Measurements from ENCODE around the gene FBN2. TPM values are rescaled to one million over a fixed set of nuclear protein-coding genes. Genes with fewer than 3 reads are reported as not detected.

The FBN2 gene
- total and polyA plus RNA-seq, 2 experiments from 2014 or later: 725 to 2,094 TPM

DNA sequence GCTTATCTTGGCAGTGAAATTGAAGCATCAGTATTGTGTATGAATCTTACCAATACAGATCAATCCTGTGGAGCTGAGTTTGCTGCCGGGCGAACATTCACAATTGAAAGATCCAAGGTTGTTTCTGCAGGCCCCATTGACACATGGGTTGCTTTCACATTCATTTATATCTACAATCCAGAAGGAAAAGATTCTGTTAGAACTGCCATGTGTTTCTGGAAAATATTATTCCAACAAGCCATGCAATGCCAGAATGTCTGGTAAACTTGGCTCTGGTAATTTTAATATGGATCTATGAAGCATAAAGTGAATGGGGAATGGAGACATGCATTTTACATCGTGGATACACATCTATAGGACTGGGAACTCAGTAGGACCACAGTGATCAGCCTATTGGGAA, 180.8 kb downstream of the FBN2 start:
- no peaks in the 10 kb centered on the region for H3K27me3 ChIP-seq
- peak overlapping the region; percentile 85 for H3K27ac ChIP-seq
- peaks cover 26% of the 10 kb centered on the region for H3K4me1 ChIP-seq (ENCODE audit: low read depth)
- H3K4me3 ChIP-seq: no peak overlapping the region
- no peaks in the 10 kb centered on the region for H3K9me3 ChIP-seq (ENCODE audit: low read depth)
- no peak for TF ChIP-seq CTCF (IDR thresholded peaks at IDR 0.05; ENCODE audit: low read depth, low read length)
- H3K36me3 ChIP-seq: peaks cover 99% of the 10 kb centered on the region
- DNase-seq (ENCODE audit: low read depth in 1 of 2, low spot score in 1 of 2): no peak

GRCh38 chr5:128355961-128356360, 182.1 kb downstream of the FBN2 start:
- DNase-seq (ENCODE audit: low read depth in 1 of 2, low spot score in 1 of 2): no peak
- H3K36me3 ChIP-seq: peaks cover 99% of the 10 kb centered on the region
- peaks cover 13% of the 10 kb centered on the region for H3K4me1 ChIP-seq (ENCODE audit: low read depth)
- H3K4me3 ChIP-seq: no peak overlapping the region
- no peak for TF ChIP-seq CTCF (IDR thresholded peaks at IDR 0.05; ENCODE audit: low read depth, low read length)
- H3K9me3 ChIP-seq (ENCODE audit: low read depth): no peaks in the 10 kb centered on the region
- no peaks in the 10 kb centered on the region for H3K27me3 ChIP-seq
- H3K27ac ChIP-seq: peak overlapping the region; percentile 85

GRCh38 chr5:128353441-128354107, 184.5 kb downstream of the FBN2 start:
- no peaks in the 10 kb centered on the region for H3K27me3 ChIP-seq
- H3K4me1 ChIP-seq (ENCODE audit: low read depth): peaks cover 7% of the 10 kb centered on the region
- peak overlapping the region; percentile 85 for H3K27ac ChIP-seq
- no peak overlapping the region for H3K4me3 ChIP-seq
- H3K36me3 ChIP-seq: peaks cover 100% of the 10 kb centered on the region
- no peak for DNase-seq (ENCODE audit: low read depth in 1 of 2, low spot score in 1 of 2)
- H3K9me3 ChIP-seq (ENCODE audit: low read depth): no peaks in the 10 kb centered on the region
- TF ChIP-seq CTCF (IDR thresholded peaks at IDR 0.05; ENCODE audit: low read depth, low read length): no peak

DNA sequence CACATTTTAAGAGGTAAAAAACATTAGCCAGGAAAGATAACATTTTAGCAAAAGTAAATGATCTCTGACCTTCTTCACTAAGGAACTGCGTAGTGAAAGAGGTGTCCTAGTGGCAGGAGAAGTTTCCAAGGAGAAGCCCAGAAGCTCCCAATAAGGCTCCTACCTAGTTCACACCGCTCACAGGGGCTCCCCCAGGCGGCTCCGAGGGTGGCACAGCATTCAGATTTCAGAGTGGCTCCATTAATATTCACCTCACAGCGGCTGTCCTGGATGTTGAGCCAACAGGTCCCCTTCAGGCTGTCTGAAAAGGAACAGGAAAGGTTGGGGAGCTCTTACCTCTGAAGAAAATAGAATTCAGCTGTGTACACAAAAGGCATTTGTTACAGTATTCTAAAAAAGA, 187.3 kb downstream of the FBN2 start:
- TF ChIP-seq CTCF (IDR thresholded peaks at IDR 0.05; ENCODE audit: low read depth, low read length): no peak
- H3K27me3 ChIP-seq: no peaks in the 10 kb centered on the region
- DNase-seq (ENCODE audit: low read depth in 1 of 2, low spot score in 1 of 2): no peak

DNA sequence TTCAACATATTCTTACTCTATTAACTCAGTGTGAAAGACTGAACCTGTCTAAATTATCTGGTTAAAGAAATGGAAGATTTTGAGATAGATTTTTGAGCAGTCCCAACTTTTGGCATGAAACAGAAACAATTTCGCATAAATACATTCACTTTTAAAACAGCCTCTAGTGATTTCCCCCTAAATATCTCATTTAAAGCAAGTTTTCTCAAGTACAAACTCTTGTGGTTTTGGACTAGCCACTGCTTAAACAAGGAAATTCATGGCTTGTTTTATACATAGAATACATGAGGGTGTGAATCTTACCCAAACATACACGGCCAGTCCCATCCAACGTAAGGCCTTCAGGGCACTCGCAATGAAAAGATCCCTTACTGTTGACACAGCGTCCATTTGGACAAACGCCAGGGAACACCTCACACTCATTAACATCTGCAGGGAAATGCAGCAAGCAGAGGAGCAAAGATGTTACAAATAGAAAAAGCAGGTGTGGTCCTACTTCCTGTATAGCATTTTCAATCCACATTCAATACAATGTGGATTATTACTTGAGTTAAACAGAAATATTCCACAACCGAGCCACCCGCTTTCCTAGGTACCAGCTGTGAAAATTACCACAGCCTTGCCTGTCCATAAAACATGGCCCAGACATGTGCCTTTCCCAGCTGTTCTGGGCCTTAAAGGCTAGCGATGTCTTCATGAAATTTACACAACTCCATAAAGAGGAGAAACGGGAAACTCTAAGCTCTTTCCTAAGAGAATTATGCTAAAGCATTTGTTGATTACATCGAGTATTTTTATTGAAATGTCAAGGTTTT, 188.8 kb downstream of the FBN2 start:
- H3K27ac ChIP-seq: peak overlapping the region; percentile 78
- no peaks in the 10 kb centered on the region for H3K27me3 ChIP-seq
- H3K4me3 ChIP-seq: no peak overlapping the region
- H3K4me1 ChIP-seq (ENCODE audit: low read depth): peaks cover 35% of the 10 kb centered on the region
- DNase-seq (ENCODE audit: low read depth in 1 of 2, low spot score in 1 of 2): no peak
- no peak for TF ChIP-seq CTCF (IDR thresholded peaks at IDR 0.05; ENCODE audit: low read depth, low read length)
- peaks cover 98% of the 10 kb centered on the region for H3K36me3 ChIP-seq
- no peaks in the 10 kb centered on the region for H3K9me3 ChIP-seq (ENCODE audit: low read depth)

More for the DNA sequence above, 187.3 kb downstream of the FBN2 start:
- Histone ChIP-seq H3K4me1 (ENCODE audit: low read depth) (peaks cover 32% of the 10 kb centered on the region), H3K36me3 (peaks cover 98% of the 10 kb centered on the region), H3K4me3 (no peak overlapping the region), H3K27ac (peak overlapping the region; percentile 78), H3K9me3 (ENCODE audit: low read depth) (no peaks in the 10 kb centered on the region)

Data from cardiac muscle cell (in vitro differentiated cells and primary cell).